ENCODE results near the gene VSTM2B. TPM values are rescaled to one million over a fixed set of nuclear protein-coding genes. Genes with fewer than 3 reads are reported as not detected.

VSTM2B gene
- total RNA-seq, 4 donors from 2014 or later: not detected

GRCh38 chr19:29502581-29502850 lies 23.3 kb upstream of the VSTM2B start:
- no peak for TF ChIP-seq CTCF (IDR thresholded peaks at IDR 0.05)
- no peak for ATAC-seq (ENCODE audit: low FRiP score)

GRCh38 chr19:29503140-29503758 lies 22.5 kb upstream of the VSTM2B start:
- no peak for TF ChIP-seq CTCF (IDR thresholded peaks at IDR 0.05)
- DNase-seq (ENCODE audit: low spot score): no peak
- no peak for ATAC-seq (ENCODE audit: low FRiP score)

More at GRCh38 chr19:29502581-29502850, 23.3 kb upstream of the VSTM2B start:
- DNase-seq (ENCODE audit: low spot score): no peak

- ATAC-seq (ENCODE audit: low FRiP score): no peak
- no peak for TF ChIP-seq CTCF (IDR thresholded peaks at IDR 0.05)
- no peak for DNase-seq (ENCODE audit: low spot score)
Measured at GRCh38 chr19:29503785-29504184, 22.0 kb upstream of the VSTM2B start.

GRCh38 chr19:29504454-29504853 lies 21.3 kb upstream of the VSTM2B start:
- DNase-seq (ENCODE audit: low spot score) (no peak), ATAC-seq (ENCODE audit: low FRiP score) (no peak)
- no peak for TF ChIP-seq CTCF (IDR thresholded peaks at IDR 0.05)

- no peak for DNase-seq (ENCODE audit: low spot score)
- TF ChIP-seq CTCF (IDR thresholded peaks at IDR 0.05): no peak
- no peak for ATAC-seq (ENCODE audit: low FRiP score)
Measured at GRCh38 chr19:29505097-29505824, 20.5 kb upstream of the VSTM2B start.

GRCh38 chr19:29506619-29506911 lies 19.2 kb upstream of the VSTM2B start:
- no peak for ATAC-seq (ENCODE audit: low FRiP score)
- no peak for DNase-seq (ENCODE audit: low spot score)
- no peak for TF ChIP-seq CTCF (IDR thresholded peaks at IDR 0.05)

Data from omental fat pad (tissue), 4 donors.